ENCODE measurements around the gene TMCO2. TPM values are rescaled to one million over a fixed set of nuclear protein-coding genes. Genes with fewer than 3 reads are reported as not detected.

TMCO2 gene
- total and polyA plus RNA-seq, 10 of the 15 experiments (the other 5 are each of a cell fraction or from before 2014, with no cell fraction given) = not detected

DNA sequence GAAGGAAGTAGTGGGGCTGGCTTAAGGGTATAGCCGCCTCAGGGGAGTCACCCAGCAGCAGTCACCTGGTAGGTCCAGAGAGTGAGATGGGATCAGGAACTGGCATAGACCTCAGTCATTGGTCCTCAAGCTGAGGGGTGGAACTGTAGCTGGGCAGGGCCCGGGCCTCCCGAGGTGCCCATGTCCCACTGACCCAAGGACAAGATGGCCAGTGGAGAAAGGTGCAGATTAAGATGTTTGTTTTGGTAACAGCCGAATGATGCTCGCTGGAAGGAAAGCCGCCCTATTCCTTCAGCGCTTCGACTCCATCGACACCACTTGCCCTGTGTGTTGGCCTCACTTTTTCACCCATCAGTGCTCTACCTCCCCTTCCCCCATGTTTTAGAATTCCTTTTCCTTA is 52.9 kb downstream of the TMCO2 start (continued):
- TF ChIP-seq EP300 (IDR thresholded peaks at IDR 0.05; ENCODE audit: borderline replicate concordance in 1 of 2, control insufficient read depth in 1 of 2, low read depth in 2 of 2, low read length in 2 of 2) (no peak), STAT1 (conservative IDR thresholded peaks at IDR 0.05) (no peak)

DNA sequence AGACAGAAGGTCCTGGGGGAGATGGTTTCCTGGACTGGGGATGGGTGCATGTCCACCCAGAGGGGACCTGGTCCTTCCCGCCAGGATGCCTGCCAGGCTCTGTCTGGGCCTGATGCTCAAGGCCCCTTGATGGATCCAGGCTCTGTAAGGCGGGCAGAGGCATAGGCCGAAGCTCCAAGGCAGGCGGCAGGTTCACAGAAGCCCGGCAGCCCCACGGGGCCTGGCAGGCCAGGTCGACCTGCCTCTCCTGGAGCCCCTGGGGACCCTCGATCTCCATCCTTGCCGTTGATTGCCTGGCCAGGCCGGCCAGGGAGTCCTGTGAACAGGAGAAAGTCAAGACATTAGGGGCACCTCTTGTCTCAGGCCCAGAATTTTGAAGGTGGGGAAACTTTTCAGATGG is 53.3 kb downstream of the TMCO2 start:
- H3K9ac ChIP-seq (ENCODE audit: control insufficient read depth, insufficient read depth, low read length) = no peak overlapping the region

More for the DNA sequence above, 53.3 kb downstream of the TMCO2 start:
- ChIA-PET SMC1A (ENCODE audit: uncharacterized antibody, unreplicated experiment) (no interaction called here), POLR2A (interaction anchor here (1.2 kb wide), 1 partner anchor 103 kb away, joined by 4 read pairs; no protein-coding TSS in a partner anchor), RAD21 (ENCODE audit: unreplicated experiment) (no interaction called here), CTCF (no interaction called here)
- 86% methylated on average over 9 of the region's 10 CpGs for WGBS (ENCODE audit: insufficient coverage, insufficient replicate concordance, low lambda C conversion rate, missing lambda C conversion rate)
- H3K36me3 ChIP-seq (ENCODE audit: control insufficient read depth in 2 of 2, insufficient read depth in 2 of 2, low read length in 1 of 2) = peaks cover 0 to 2% of the 10 kb centered on the region in 2 experiments; a peak in 2 of 4 replicates
- in situ Hi-C loops (cut with MboI) = no loop called here
- no peak overlapping the region for H3K27ac ChIP-seq (ENCODE audit: control insufficient read depth, insufficient read depth)
- FAIRE-seq (no peak), DNase-seq (ENCODE audit: low read depth, low spot score) (no peak), ATAC-seq (no peak)
- H4K20me1 ChIP-seq (ENCODE audit: control insufficient read depth, insufficient read depth) = no peaks in the 10 kb centered on the region
- no peaks in the 10 kb centered on the region for H3K9me3 ChIP-seq (replicated peaks; ENCODE audit: control insufficient read depth, insufficient read depth, low read length)
- H3K4me2 ChIP-seq (ENCODE audit: control insufficient read depth, insufficient read depth) = no peak overlapping the region
- H3K4me1 ChIP-seq (ENCODE audit: control insufficient read depth, insufficient read depth, low read length) = no peaks in the 10 kb centered on the region
- no peaks in the 10 kb centered on the region for H3K27me3 ChIP-seq (replicated peaks in 1 of 2; ENCODE audit: control insufficient read depth in 2 of 2, insufficient read depth in 2 of 2, low read length in 1 of 2)
- TF ChIP-seq IKZF2 (IDR thresholded peaks at IDR 0.05) = no peak
- no peak for TF ChIP-seq RCOR1 (conservative IDR thresholded peaks at IDR 0.05; ENCODE audit: low read depth, low read length)
- TF ChIP-seq CBFB (IDR thresholded peaks at IDR 0.05; ENCODE audit: low read depth) = no peak
- TF ChIP-seq CHD4 (IDR thresholded peaks at IDR 0.05) = no peak
- no peak for TF ChIP-seq BRCA1 (IDR thresholded peaks at IDR 0.05; ENCODE audit: low read depth, low read length)
- no peak for TF ChIP-seq IRF5 (IDR thresholded peaks at IDR 0.05; ENCODE audit: borderline replicate concordance)
- TF ChIP-seq MEF2B (IDR thresholded peaks at IDR 0.05; ENCODE audit: partially characterized antibody, poor library complexity, severe bottlenecking) = no peak
- TF ChIP-seq NBN (IDR thresholded peaks at IDR 0.05) = no peak
- TF ChIP-seq BCL3 (IDR thresholded peaks at IDR 0.05; ENCODE audit: borderline replicate concordance, insufficient read depth, low read depth, low read length, poor library complexity, severe bottlenecking) = no peak
- TF ChIP-seq, protein P1, sequence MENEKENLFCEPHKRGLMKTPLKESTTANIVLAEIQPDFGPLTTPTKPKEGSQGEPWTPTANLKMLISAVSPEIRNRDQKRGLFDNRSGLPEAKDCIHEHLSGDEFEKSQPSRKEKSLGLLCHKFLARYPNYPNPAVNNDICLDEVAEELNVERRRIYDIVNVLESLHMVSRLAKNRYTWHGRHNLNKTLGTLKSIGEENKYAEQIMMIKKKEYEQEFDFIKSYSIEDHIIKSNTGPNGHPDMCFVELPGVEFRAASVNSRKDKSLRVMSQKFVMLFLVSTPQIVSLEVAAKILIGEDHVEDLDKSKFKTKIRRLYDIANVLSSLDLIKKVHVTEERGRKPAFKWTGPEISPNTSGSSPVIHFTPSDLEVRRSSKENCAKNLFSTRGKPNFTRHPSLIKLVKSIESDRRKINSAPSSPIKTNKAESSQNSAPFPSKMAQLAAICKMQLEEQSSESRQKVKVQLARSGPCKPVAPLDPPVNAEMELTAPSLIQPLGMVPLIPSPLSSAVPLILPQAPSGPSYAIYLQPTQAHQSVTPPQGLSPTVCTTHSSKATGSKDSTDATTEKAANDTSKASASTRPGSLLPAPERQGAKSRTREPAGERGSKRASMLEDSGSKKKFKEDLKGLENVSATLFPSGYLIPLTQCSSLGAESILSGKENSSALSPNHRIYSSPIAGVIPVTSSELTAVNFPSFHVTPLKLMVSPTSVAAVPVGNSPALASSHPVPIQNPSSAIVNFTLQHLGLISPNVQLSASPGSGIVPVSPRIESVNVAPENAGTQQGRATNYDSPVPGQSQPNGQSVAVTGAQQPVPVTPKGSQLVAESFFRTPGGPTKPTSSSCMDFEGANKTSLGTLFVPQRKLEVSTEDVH (IDR thresholded peaks at IDR 0.05; ENCODE audit: low read depth, partially characterized antibody) = no peak
- TF ChIP-seq HDAC6 (IDR thresholded peaks at IDR 0.05; ENCODE audit: unreplicated experiment) = no peak
- BruUV-seq (replicated peaks) = no TSS peak
- no peak overlapping the region for H3K4me3 ChIP-seq
- intact Hi-C loops (cut with micrococcal nuclease; ENCODE audit: unreplicated experiment) = no loop called here
- no peak overlapping the region for H2AFZ ChIP-seq (ENCODE audit: control insufficient read depth, low read depth, low read length)
- no peaks in the 10 kb centered on the region for H3K79me2 ChIP-seq (ENCODE audit: control insufficient read depth, insufficient read depth, low read length)
